Muscle layer of colon (tissue), 2 donors: ENCODE data around the gene RNLS.
A peak's percentile ranks its signal among the peaks of the same experiment; 100 is the strongest.

ENCODE experiments used
- H3K27ac ChIP-seq: one replicate; pipeline ENCODE4 v1.7.0; 2013; ENCODE audit warnings: low read depth, mild to moderate bottlenecking, low read length, moderate library complexity
- H3K27me3 ChIP-seq, 2 donors: one replicate each; pipeline ENCODE4 v1.7.0; 2013; ENCODE audit warnings: low read length in 2 of 2, mild to moderate bottlenecking in 2 of 2; ENCODE audit not compliant: insufficient read depth in 2 of 2, control insufficient read depth in 1 of 2
- H3K36me3 ChIP-seq: one replicate; pipeline ENCODE4 v1.7.0; 2013; ENCODE audit warnings: mild to moderate bottlenecking, low read length; ENCODE audit not compliant: insufficient read depth
- H3K4me1 ChIP-seq: one replicate; pipeline ENCODE4 v1.7.0; 2013; ENCODE audit warnings: mild to moderate bottlenecking, low read length; ENCODE audit not compliant: insufficient read depth
- H3K4me3 ChIP-seq, 2 donors: one replicate each; pipeline ENCODE4 v1.7.0; 2013; ENCODE audit warnings: low read length in 2 of 2, low read depth in 1 of 2, mild to moderate bottlenecking in 1 of 2, moderate library complexity in 1 of 2
- H3K9ac ChIP-seq: one replicate; pipeline ENCODE4 v1.7.0; 2013; ENCODE audit warnings: low read length
- H3K9me3 ChIP-seq: one replicate; pipeline ENCODE4 v1.7.0; 2013; ENCODE audit warnings: mild to moderate bottlenecking, low read length
- donor health status: abdominal sarcoma.
- donor health status: Adenocarcinoma of cecum.

Gene RNLS

GRCh38 chr10:88241501-88241900 lies 341.6 kb downstream of the RNLS start:
- H3K27me3 ChIP-seq, result no peaks in the 10 kb centered on the region
- no peak overlapping the region for H3K27ac ChIP-seq
- H3K9me3 ChIP-seq, result no peaks in the 10 kb centered on the region
- H3K4me1 ChIP-seq, result peaks cover 7% of the 10 kb centered on the region
- H3K9ac ChIP-seq, result no peak overlapping the region
- no peak overlapping the region for H3K4me3 ChIP-seq
- H3K36me3 ChIP-seq, result no peaks in the 10 kb centered on the region

GRCh38 chr10:88239212-88239611 lies 343.9 kb downstream of the RNLS start:
- Histone ChIP-seq H3K9ac (no peak overlapping the region), H3K27me3 (no peaks in the 10 kb centered on the region), H3K4me3 (no peak overlapping the region), H3K36me3 (no peaks in the 10 kb centered on the region), H3K9me3 (no peaks in the 10 kb centered on the region), H3K4me1 (peaks cover 3% of the 10 kb centered on the region), H3K27ac (no peak overlapping the region)

- Histone ChIP-seq H3K4me1 (no peaks in the 10 kb centered on the region), H3K9me3 (no peaks in the 10 kb centered on the region), H3K27ac (no peak overlapping the region), H3K4me3 (no peak overlapping the region), H3K36me3 (no peaks in the 10 kb centered on the region), H3K9ac (no peak overlapping the region), H3K27me3 (no peaks in the 10 kb centered on the region)
These were observed 344.6 kb downstream of the RNLS start for GRCh38 chr10:88238615-88238914.

GRCh38 chr10:88237896-88238614 lies 345.1 kb downstream of the RNLS start:
- Histone ChIP-seq H3K4me3 (no peak overlapping the region), H3K36me3 (no peaks in the 10 kb centered on the region), H3K27ac (peak overlapping the region; percentile 13), H3K27me3 (no peaks in the 10 kb centered on the region), H3K9me3 (no peaks in the 10 kb centered on the region), H3K4me1 (no peaks in the 10 kb centered on the region), H3K9ac (no peak overlapping the region)

- Histone ChIP-seq H3K9me3 (no peaks in the 10 kb centered on the region), H3K27ac (no peak overlapping the region), H3K27me3 (no peaks in the 10 kb centered on the region), H3K4me1 (peaks cover 8% of the 10 kb centered on the region), H3K36me3 (no peaks in the 10 kb centered on the region), H3K4me3 (no peak overlapping the region), H3K9ac (no peak overlapping the region)
These were observed 346.9 kb downstream of the RNLS start for GRCh38 chr10:88236121-88236743.

GRCh38 chr10:88234297-88234696 lies 348.8 kb downstream of the RNLS start:
- peaks cover 8% of the 10 kb centered on the region for H3K4me1 ChIP-seq

GRCh38 chr10:88233870-88234269 lies 349.2 kb downstream of the RNLS start:
- no peaks in the 10 kb centered on the region for H3K9me3 ChIP-seq
- peaks cover 8% of the 10 kb centered on the region for H3K4me1 ChIP-seq
- no peak overlapping the region for H3K4me3 ChIP-seq
- H3K9ac ChIP-seq, result no peak overlapping the region
- no peak overlapping the region for H3K27ac ChIP-seq
- no peaks in the 10 kb centered on the region for H3K27me3 ChIP-seq
- no peaks in the 10 kb centered on the region for H3K36me3 ChIP-seq

More at GRCh38 chr10:88234297-88234696, 348.8 kb downstream of the RNLS start:
- Histone ChIP-seq H3K9ac (no peak overlapping the region), H3K36me3 (no peaks in the 10 kb centered on the region), H3K4me3 (no peak overlapping the region), H3K27ac (no peak overlapping the region), H3K9me3 (no peaks in the 10 kb centered on the region), H3K27me3 (no peaks in the 10 kb centered on the region)

- Histone ChIP-seq H3K9ac (no peak overlapping the region), H3K36me3 (no peaks in the 10 kb centered on the region), H3K4me1 (peaks cover 8% of the 10 kb centered on the region), H3K4me3 (no peak overlapping the region), H3K27me3 (no peaks in the 10 kb centered on the region), H3K27ac (no peak overlapping the region), H3K9me3 (no peaks in the 10 kb centered on the region)
These were observed 350.1 kb downstream of the RNLS start for GRCh38 chr10:88232983-88233543.

GRCh38 chr10:88232029-88232895 lies 350.9 kb downstream of the RNLS start:
- H3K9ac ChIP-seq, result no peak overlapping the region
- no peak overlapping the region for H3K27ac ChIP-seq
- no peak overlapping the region for H3K4me3 ChIP-seq
- H3K36me3 ChIP-seq, result no peaks in the 10 kb centered on the region
- no peaks in the 10 kb centered on the region for H3K27me3 ChIP-seq
- peaks cover 8% of the 10 kb centered on the region for H3K4me1 ChIP-seq
- H3K9me3 ChIP-seq, result no peaks in the 10 kb centered on the region

- Histone ChIP-seq H3K9ac (no peak overlapping the region), H3K9me3 (no peaks in the 10 kb centered on the region), H3K4me3 (no peak overlapping the region)
These were observed 352.9 kb downstream of the RNLS start for GRCh38 chr10:88230251-88230650.

GRCh38 chr10:88228130-88228529 lies 355.0 kb downstream of the RNLS start:
- Histone ChIP-seq H3K4me1 (peaks cover 8% of the 10 kb centered on the region), H3K4me3 (no peak overlapping the region), H3K27me3 (no peaks in the 10 kb centered on the region), H3K36me3 (no peaks in the 10 kb centered on the region), H3K9ac (no peak overlapping the region), H3K9me3 (no peaks in the 10 kb centered on the region), H3K27ac (no peak overlapping the region)

More at GRCh38 chr10:88230251-88230650, 352.9 kb downstream of the RNLS start:
- Histone ChIP-seq H3K27ac (no peak overlapping the region), H3K36me3 (no peaks in the 10 kb centered on the region), H3K4me1 (peaks cover 8% of the 10 kb centered on the region), H3K27me3 (no peaks in the 10 kb centered on the region)
